HepG2 (cell line): ENCODE measurements around the gene AGTRAP. TPM values are rescaled to one million over a fixed set of nuclear protein-coding genes. Genes with fewer than 3 reads are reported as not detected.

Experiments
- AHR ChIP-seq: IDR thresholded peaks from 2 replicates; pipeline ENCODE4 v1.6.1; 2018; ENCODE audit warnings: missing genetic modification reagents, missing compliant biosample characterization
- CCAR2 ChIP-seq: fragments of 200-400 bp; formaldehyde crosslinking; optimal IDR thresholded peaks from 2 replicates; pipeline ENCODE3; 2018; ENCODE audit warnings: low read depth, mild to moderate bottlenecking, low read length, moderate library complexity
- DR1 ChIP-seq: sonication (generic); formaldehyde crosslinking; IDR thresholded peaks from 2 replicates; pipeline ENCODE4 v1.8.0; 2021; ENCODE audit warnings: mild to moderate bottlenecking, missing genetic modification reagents, inconsistent platforms
- EED ChIP-seq: sonication (generic); formaldehyde crosslinking; IDR thresholded peaks from 2 replicates; pipeline ENCODE4 v1.5.0; 2020; ENCODE audit warnings: mild to moderate bottlenecking, missing genetic modification reagents
- FIP1L1 ChIP-seq: fragments of 200-400 bp; formaldehyde crosslinking; IDR thresholded peaks from 2 replicates; pipeline ENCODE4 v1.6.1; 2018; ENCODE audit warnings: low read depth, mild to moderate bottlenecking, low read length, moderate library complexity, borderline replicate concordance; ENCODE audit not compliant: insufficient read depth
- NFE2 ChIP-seq: sonication (generic); formaldehyde crosslinking; IDR thresholded peaks from 2 replicates; pipeline ENCODE4 v1.4.0; 2020; ENCODE audit warnings: missing genetic modification reagents
- RFXAP ChIP-seq: sonication (generic); formaldehyde crosslinking; IDR thresholded peaks from 2 replicates; pipeline ENCODE4 v1.4.0; 2020; ENCODE audit warnings: missing genetic modification reagents, borderline replicate concordance
- SOX13 ChIP-seq, 3 experiments: fragments of 450-650 bp in 1 of 3; sonication (generic) in 1 of 3; formaldehyde crosslinking in 1 of 3; IDR thresholded peaks in 2 of 3; conservative IDR thresholded peaks in 1 of 3; 2 replicates each; pipeline versions ENCODE4 v1.5.0 to v1.6.1; 2016 to 2020; ENCODE audit warnings: antibody characterized with exemption in 1 of 3, mild to moderate bottlenecking in 1 of 3, missing compliant biosample characterization in 1 of 3, missing genetic modification reagents in 1 of 3, moderate library complexity in 1 of 3
- SRF ChIP-seq: IDR thresholded peaks from 2 replicates; pipeline ENCODE4 v1.6.1; 2011; ENCODE audit warnings: mild to moderate bottlenecking, low read depth, low read length, moderate library complexity
- SRSF9 ChIP-seq: fragments of 200-400 bp; formaldehyde crosslinking; IDR thresholded peaks from 2 replicates; pipeline ENCODE4 v1.6.1; 2018; ENCODE audit warnings: borderline replicate concordance, mild to moderate bottlenecking, low read depth, low read length; ENCODE audit not compliant: insufficient read depth, poor library complexity, severe bottlenecking
- TOPORS ChIP-seq: sonication (generic); formaldehyde crosslinking; IDR thresholded peaks from 2 replicates; pipeline ENCODE4 v1.8.0; 2023; ENCODE audit warnings: mild to moderate bottlenecking, missing genetic modification reagents
- ZNF343 ChIP-seq: sonication (generic); formaldehyde crosslinking; IDR thresholded peaks from 2 replicates; pipeline ENCODE4 v1.4.0; 2020; ENCODE audit warnings: mild to moderate bottlenecking, missing genetic modification reagents
- ZNF547 ChIP-seq: sonication (generic); formaldehyde crosslinking; IDR thresholded peaks from 2 replicates; pipeline ENCODE4 v1.5.1; 2020; ENCODE audit warnings: mild to moderate bottlenecking, missing genetic modification reagents
- polyA plus RNA-seq, 8 experiments: library from polyadenylated mRNA; depleted of rRNA in 3 of 8; stranded (reverse) in 7 of 8; unstranded in 1 of 8; fragments of >200 nt; fragmentation: Illumina TruSeq in 4 of 8; extraction: Trizol in 4 of 8; gene quantifications; 2 replicates each; pipeline versions ENCODE4 v1.2.1 to v1.2.3, GENCODE V29; 2011 to 2016; ENCODE audit warnings: low read depth in 4 of 8, missing spikeins in 1 of 8, mixed read lengths in 1 of 8; ENCODE audit not compliant: insufficient read depth in 1 of 8
- total RNA-seq, 5 experiments: library from RNA; depleted of rRNA; stranded (reverse); fragments of >200 nt; fragmentation: Illumina TruSeq; extraction: Trizol; gene quantifications; 2 replicates each; pipeline ENCODE4 v1.2.3, GENCODE V29; 2016; ENCODE audit warnings: low read depth in 1 of 5
- TF ChIP-seq, protein P1 (sequence below): sonication (generic); formaldehyde crosslinking; IDR thresholded peaks from 2 replicates; pipeline ENCODE4 v1.5.0; 2020; ENCODE audit warnings: mild to moderate bottlenecking, missing genetic modification reagents, borderline replicate concordance
- TF ChIP-seq, protein P2 (sequence below): sonication (generic); formaldehyde crosslinking; IDR thresholded peaks from 2 replicates; pipeline ENCODE4 v1.5.0; 2020; ENCODE audit warnings: missing genetic modification reagents, mild to moderate bottlenecking, borderline replicate concordance
- TF ChIP-seq, protein P3 (sequence below): sonication (generic); formaldehyde crosslinking; IDR thresholded peaks from 2 replicates; pipeline ENCODE4 v1.8.0; 2022; ENCODE audit warnings: low read depth, missing genetic modification reagents
- TF ChIP-seq, protein P4 (sequence below): fragments of 450-650 bp; IDR thresholded peaks from 2 replicates; pipeline ENCODE4 v1.6.1; 2016

AGTRAP gene
- total and polyA plus RNA-seq, 2 of the 13 experiments (the other 11 are each of a cell fraction or from before 2014, with no cell fraction given), result 28.3 to 32.0 TPM

DNA sequence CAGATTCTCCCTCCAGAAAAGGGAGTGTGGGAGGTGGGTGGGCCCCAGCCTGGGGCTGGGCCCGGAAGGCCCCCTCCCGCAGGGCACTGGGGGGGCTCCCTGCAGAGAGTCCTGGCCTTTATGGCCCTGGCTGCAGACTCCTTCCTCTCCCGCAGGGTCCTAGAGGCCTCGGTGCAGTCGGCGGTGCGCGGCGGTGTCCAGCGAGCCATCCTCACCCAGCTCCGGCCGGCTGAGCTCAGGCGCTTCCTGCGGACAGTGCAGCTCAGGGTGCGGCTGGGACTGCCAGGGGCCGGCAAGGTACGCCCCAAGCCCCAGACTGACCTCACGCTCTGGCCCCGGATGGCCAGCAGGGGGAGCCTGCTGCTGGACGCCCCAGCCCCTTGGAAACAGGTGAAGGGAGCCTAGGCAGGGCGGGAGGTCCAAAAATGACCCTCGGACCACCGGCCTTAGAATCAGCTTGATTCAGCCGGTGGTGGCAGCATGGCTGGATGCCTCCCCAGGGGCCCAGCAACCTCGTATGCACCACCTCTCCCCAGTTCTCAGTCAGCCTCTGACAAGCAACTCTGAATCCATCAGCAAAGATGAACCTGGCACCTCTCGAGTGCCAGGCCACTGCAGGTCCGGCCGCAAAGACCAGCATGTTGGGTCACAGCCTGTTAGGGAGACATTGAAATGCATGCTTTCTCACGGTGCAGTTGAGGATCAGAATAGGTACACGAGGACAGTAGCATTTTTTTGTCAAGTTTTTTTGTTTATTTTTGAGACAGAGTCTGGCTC is 49.2 kb downstream of the AGTRAP start (continued):
- TF ChIP-seq, protein P1, sequence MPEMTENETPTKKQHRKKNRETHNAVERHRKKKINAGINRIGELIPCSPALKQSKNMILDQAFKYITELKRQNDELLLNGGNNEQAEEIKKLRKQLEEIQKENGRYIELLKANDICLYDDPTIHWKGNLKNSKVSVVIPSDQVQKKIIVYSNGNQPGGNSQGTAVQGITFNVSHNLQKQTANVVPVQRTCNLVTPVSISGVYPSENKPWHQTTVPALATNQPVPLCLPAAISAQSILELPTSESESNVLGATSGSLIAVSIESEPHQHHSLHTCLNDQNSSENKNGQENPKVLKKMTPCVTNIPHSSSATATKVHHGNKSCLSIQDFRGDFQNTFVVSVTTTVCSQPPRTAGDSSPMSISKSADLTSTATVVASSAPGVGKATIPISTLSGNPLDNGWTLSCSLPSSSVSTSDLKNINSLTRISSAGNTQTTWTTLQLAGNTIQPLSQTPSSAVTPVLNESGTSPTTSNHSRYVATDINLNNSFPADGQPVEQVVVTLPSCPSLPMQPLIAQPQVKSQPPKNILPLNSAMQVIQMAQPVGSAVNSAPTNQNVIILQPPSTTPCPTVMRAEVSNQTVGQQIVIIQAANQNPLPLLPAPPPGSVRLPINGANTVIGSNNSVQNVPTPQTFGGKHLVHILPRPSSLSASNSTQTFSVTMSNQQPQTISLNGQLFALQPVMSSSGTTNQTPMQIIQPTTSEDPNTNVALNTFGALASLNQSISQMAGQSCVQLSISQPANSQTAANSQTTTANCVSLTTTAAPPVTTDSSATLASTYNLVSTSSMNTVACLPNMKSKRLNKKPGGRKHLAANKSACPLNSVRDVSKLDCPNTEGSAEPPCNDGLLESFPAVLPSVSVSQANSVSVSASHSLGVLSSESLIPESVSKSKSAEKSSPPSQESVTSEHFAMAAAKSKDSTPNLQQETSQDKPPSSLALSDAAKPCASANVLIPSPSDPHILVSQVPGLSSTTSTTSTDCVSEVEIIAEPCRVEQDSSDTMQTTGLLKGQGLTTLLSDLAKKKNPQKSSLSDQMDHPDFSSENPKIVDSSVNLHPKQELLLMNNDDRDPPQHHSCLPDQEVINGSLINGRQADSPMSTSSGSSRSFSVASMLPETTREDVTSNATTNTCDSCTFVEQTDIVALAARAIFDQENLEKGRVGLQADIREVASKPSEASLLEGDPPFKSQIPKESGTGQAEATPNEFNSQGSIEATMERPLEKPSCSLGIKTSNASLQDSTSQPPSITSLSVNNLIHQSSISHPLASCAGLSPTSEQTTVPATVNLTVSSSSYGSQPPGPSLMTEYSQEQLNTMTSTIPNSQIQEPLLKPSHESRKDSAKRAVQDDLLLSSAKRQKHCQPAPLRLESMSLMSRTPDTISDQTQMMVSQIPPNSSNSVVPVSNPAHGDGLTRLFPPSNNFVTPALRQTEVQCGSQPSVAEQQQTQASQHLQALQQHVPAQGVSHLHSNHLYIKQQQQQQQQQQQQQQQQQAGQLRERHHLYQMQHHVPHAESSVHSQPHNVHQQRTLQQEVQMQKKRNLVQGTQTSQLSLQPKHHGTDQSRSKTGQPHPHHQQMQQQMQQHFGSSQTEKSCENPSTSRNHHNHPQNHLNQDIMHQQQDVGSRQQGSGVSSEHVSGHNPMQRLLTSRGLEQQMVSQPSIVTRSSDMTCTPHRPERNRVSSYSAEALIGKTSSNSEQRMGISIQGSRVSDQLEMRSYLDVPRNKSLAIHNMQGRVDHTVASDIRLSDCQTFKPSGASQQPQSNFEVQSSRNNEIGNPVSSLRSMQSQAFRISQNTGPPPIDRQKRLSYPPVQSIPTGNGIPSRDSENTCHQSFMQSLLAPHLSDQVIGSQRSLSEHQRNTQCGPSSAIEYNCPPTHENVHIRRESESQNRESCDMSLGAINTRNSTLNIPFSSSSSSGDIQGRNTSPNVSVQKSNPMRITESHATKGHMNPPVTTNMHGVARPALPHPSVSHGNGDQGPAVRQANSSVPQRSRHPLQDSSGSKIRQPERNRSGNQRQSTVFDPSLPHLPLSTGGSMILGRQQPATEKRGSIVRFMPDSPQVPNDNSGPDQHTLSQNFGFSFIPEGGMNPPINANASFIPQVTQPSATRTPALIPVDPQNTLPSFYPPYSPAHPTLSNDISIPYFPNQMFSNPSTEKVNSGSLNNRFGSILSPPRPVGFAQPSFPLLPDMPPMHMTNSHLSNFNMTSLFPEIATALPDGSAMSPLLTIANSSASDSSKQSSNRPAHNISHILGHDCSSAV (CRISPR knock-in tag), result no peak
- TF ChIP-seq RFXAP (CRISPR knock-in tag) (no peak), AHR (no peak), DR1 (CRISPR knock-in tag) (no peak), NFE2 (CRISPR knock-in tag) (no peak), TOPORS (CRISPR knock-in tag) (no peak), SRF (no peak), ZNF343 (CRISPR knock-in tag) (no peak), EED (no peak), CCAR2 (no peak), FIP1L1 (no peak), SOX13 (IDR thresholded peaks at IDR 0.05) (no peak), SOX13 (CRISPR knock-in tag; conservative IDR thresholded peaks at IDR 0.05 in 1 of 2, IDR thresholded peaks at IDR 0.05 in 1 of 2) (0 out of 4 replicates have a peak, but pooled peaks of 1 of the 2 experiments have one; percentile 14), ZNF547 (CRISPR knock-in tag) (no peak), SRSF9 (no peak)
- TF ChIP-seq, protein P2, sequence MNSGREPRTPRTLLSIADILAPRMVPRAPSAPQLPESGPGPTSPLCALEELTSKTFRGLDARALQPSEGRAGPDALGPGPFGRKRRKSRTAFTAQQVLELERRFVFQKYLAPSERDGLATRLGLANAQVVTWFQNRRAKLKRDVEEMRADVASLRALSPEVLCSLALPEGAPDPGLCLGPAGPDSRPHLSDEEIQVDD (CRISPR knock-in tag), result no peak
- TF ChIP-seq, protein P3, sequence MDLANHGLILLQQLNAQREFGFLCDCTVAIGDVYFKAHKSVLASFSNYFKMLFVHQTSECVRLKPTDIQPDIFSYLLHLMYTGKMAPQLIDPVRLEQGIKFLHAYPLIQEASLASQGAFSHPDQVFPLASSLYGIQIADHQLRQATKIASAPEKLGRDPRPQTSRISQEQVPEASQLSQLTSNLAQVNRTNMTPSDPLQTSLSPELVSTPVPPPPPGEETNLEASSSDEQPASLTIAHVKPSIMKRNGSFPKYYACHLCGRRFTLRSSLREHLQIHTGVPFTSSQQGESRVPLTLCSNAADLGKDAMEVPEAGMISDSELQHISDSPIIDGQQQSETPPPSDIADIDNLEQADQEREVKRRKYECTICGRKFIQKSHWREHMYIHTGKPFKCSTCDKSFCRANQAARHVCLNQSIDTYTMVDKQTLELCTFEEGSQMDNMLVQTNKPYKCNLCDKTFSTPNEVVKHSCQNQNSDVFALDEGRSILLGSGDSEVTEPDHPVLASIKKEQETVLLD (CRISPR knock-in tag), result no peak
- TF ChIP-seq, protein P4, sequence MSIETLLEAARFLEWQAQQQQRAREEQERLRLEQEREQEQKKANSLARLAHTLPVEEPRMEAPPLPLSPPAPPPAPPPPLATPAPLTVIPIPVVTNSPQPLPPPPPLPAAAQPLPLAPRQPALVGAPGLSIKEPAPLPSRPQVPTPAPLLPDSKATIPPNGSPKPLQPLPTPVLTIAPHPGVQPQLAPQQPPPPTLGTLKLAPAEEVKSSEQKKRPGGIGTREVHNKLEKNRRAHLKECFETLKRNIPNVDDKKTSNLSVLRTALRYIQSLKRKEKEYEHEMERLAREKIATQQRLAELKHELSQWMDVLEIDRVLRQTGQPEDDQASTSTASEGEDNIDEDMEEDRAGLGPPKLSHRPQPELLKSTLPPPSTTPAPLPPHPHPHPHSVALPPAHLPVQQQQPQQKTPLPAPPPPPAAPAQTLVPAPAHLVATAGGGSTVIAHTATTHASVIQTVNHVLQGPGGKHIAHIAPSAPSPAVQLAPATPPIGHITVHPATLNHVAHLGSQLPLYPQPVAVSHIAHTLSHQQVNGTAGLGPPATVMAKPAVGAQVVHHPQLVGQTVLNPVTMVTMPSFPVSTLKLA, result no peak
